Measurements from ENCODE around the gene HS6ST3. TPM values are rescaled to one million over a fixed set of nuclear protein-coding genes. Genes with fewer than 3 reads are reported as not detected.

HS6ST3 gene
- total RNA-seq, 1 donor, result 0.36 TPM

- DNase-seq (ENCODE audit: low read depth), result no peak
- no peak overlapping the region for H3K4me3 ChIP-seq (ENCODE audit: low read depth, low read length)
- no peak for TF ChIP-seq CTCF (IDR thresholded peaks at IDR 0.05; ENCODE audit: insufficient read depth, low read length)
Measured at GRCh38 chr13:96428911-96429310, 339.0 kb downstream of the HS6ST3 start.

GRCh38 chr13:96431044-96431581 lies 341.2 kb downstream of the HS6ST3 start:
- DNase-seq (ENCODE audit: low read depth), result no peak
- H3K4me3 ChIP-seq (ENCODE audit: low read depth, low read length), result no peak overlapping the region
- TF ChIP-seq CTCF (IDR thresholded peaks at IDR 0.05; ENCODE audit: insufficient read depth, low read length), result no peak

GRCh38 chr13:96444676-96445075 lies 354.8 kb downstream of the HS6ST3 start:
- no peak overlapping the region for H3K4me3 ChIP-seq (ENCODE audit: low read depth, low read length)
- no peak for TF ChIP-seq CTCF (IDR thresholded peaks at IDR 0.05; ENCODE audit: insufficient read depth, low read length)
- no peak for DNase-seq (ENCODE audit: low read depth)

DNA sequence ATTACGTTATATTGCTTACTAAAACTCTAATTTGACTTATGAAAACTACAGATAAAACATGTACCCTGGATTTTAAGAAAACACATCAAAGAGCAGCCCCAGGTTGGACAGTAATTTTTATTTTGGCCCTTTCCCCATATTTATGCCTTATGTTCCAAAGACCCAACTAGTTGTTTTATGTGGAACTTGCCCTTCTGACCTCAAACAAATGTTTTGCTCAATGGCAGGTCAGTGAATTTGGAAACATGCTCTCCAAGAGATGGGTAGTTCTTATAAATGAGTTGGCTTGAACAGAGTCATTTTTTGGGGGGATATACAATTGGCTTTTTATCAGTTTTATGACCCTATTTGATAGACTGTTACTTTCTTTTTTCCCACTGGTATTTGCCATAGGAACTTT lies 360.0 kb downstream of the HS6ST3 start:
- H3K4me3 ChIP-seq (ENCODE audit: low read depth, low read length), result no peak overlapping the region
- DNase-seq (ENCODE audit: low read depth), result no peak
- no peak for TF ChIP-seq CTCF (IDR thresholded peaks at IDR 0.05; ENCODE audit: insufficient read depth, low read length)

GRCh38 chr13:96450326-96451020 lies 360.6 kb downstream of the HS6ST3 start:
- no peak for TF ChIP-seq CTCF (IDR thresholded peaks at IDR 0.05; ENCODE audit: insufficient read depth, low read length)
- H3K4me3 ChIP-seq (ENCODE audit: low read depth, low read length), result no peak overlapping the region
- DNase-seq (ENCODE audit: low read depth), result no peak

DNA sequence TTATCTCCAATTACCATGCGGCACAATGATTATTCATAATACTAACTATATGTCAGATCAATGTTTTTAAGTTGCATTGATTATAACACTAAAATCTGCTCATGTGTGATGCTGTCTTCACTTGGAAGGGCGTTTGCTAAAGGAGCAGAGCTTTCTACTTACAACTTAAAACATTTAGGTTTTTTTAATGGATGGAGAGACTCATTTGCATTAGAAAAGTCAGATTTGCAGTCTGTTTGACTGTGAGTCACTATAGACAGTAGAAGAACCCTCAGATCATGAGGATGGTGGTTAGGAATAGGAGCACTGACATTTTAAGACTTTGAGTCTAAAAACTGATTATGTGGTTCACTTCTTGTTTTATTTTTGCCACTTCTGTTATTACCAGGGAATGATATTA lies 364.6 kb downstream of the HS6ST3 start:
- no peak for DNase-seq (ENCODE audit: low read depth)
- TF ChIP-seq CTCF (IDR thresholded peaks at IDR 0.05; ENCODE audit: insufficient read depth, low read length), result no peak
- H3K4me3 ChIP-seq (ENCODE audit: low read depth, low read length), result no peak overlapping the region

DNA sequence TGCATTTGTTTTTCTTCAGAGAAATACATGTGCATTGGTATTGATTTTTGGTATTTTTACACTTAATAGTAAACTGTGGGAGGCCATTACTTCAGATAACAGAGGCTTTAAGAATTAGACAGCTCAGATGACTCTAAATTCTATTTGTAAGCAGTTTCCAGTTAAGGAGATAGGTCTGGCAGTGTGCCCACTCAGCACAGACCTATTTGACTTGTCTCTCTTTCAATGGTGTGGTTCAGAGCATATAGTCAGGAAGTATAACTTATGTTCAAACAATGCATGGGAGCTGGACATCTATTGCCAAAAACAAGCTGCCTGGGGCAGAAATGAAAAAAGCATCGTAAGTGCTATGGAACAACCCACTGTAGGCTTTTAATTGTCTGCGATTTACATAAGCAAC lies 370.7 kb downstream of the HS6ST3 start:
- peak; percentile 13 for DNase-seq (ENCODE audit: low read depth)
- no peak for TF ChIP-seq CTCF (IDR thresholded peaks at IDR 0.05; ENCODE audit: insufficient read depth, low read length)
- no peak overlapping the region for H3K4me3 ChIP-seq (ENCODE audit: low read depth, low read length)
